HG03575 (cell line): ENCODE measurements around the gene ADCY1.

Experiments used
- ATAC-seq: cut with Tn5 transposase; IDR thresholded peaks from one replicate; pipeline ENCODE4 v1.9.1; 2021; ENCODE audit not compliant: unreplicated experiment, insufficient number of reproducible peaks, low FRiP score; ENCODE audit errors: extremely low read depth

Gene ADCY1

DNA sequence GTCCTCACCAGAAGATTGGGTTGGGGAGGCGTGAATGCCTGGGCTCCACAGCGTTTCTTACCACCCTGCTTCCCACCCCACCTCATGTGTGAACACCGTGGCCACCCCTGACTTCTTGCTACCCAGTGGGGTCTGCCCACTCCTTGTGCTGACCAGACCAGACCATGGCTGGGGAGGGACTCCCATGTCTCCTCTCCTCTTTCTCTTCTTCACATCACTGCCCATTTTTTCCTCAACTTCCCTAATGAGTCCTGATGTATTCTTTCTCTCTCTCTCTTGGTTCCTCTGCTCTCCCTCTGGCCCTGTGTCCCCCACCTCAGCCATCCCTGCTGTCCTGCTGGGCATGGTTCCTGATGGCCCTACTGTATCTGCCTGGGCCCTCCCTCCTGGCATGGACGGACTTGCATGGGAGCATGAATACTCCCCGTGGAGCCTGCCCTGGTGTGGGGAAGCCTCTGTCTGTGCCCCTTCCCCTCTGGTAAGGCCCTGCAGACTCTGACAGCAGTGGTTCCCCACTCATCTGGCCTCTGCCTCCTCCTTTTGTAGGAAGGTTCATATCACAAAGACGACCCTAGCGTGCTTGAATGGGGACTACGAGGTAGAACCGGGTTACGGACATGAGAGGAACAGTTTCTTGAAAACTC is 85.5 kb downstream of the ADCY1 start:
- no peak for ATAC-seq

DNA sequence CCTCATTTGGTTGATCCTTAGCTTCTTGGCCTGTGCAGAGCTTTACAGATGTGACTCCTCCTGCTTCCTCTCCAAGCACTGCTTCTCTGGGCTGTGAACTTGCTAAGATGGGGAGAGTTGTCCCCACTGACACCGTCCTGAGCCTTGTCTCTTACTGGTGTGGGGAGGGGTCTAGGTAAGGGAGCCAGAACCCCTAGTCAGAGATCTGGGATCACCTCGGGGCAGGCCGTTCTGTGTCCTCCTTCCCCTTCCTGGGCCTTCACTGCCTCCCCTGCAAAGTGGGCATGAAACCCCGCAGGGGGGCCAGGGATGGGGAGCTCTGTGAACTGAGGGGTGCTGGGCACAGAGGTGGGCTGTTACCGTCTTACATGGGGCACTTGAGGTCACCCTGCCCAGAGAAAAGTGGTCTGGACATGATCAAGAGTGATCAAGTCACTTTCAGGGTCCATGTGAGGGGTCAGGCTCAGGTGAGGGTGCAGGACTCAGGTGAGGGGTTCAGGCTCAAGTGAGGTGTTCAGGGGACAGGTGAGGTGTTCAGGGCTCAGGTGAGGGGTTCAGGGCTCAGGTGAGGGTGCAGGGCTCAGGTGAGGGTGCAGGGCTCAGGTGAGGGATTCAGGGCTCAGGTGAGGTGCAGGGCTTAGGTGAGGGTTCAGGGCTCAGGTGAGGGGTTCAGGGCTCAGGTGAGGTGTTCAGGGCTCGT is 86.2 kb downstream of the ADCY1 start:
- ATAC-seq: no peak

DNA sequence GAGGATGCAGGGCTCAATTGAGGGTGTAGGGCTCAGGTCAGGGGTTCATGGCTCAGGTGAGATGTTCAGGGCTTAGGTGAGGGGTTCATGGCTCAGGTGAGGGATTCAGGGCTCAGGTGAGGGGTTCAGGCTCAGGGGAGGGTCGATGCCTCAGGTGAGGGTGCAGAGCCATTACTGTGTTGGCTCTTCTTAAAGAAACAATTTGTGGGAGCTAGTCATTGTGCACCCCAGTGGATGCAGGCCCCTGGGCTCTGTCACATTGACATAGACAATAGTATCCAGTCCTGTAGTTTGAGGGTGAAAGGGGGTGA is 86.7 kb downstream of the ADCY1 start:
- no peak for ATAC-seq

DNA sequence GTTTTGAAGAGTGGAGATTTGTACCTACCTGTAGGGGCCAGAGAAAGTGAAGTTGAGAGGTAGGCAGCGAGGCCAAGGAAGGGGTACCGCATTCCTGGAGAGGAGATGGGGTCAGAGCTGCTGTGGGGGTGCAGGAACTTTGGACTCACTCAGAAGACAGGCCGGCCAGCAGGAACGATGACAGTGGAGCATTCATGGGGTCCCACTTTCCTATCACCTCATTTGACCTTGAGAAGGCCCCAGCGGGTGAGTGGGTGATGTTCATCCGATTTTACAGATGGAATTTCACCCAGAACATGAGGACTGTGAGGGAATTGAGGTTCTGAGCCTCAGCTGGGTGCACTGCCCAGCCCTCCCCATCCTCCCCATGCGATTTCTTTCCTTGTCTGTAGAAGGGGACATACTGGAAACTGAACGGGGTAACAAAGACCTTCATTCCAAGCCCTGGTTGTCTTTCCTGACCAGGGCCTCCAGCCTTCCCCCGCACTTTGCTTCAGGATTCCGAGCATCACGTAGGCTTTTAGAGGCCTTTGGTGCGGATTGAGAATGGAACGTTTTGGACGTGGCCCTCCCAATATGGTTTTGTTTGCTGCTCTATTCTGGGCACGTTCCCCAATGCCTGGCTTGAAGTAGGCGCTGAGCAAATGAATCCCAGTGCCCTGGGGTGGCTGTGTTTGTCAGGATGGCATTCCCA is 87.3 kb downstream of the ADCY1 start:
- ATAC-seq: no peak

DNA sequence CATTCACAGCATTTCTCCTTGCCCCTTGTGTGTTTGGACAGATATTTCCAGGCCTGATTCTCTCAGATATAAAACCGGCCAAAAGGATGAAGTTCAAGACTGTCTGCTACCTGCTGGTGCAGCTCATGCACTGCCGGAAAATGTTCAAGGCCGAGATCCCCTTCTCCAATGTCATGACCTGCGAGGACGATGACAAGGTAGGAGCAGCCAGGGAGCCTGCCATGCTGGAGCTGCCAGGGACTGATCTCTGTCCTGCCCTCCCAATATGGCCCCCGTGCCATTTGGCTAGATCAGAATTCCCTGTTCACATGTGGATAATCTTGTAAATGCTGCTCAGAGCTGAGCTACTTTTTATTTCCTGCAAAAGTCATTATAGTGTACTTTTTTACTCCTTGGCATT is 87.8 kb downstream of the ADCY1 start:
- ATAC-seq: no peak

DNA sequence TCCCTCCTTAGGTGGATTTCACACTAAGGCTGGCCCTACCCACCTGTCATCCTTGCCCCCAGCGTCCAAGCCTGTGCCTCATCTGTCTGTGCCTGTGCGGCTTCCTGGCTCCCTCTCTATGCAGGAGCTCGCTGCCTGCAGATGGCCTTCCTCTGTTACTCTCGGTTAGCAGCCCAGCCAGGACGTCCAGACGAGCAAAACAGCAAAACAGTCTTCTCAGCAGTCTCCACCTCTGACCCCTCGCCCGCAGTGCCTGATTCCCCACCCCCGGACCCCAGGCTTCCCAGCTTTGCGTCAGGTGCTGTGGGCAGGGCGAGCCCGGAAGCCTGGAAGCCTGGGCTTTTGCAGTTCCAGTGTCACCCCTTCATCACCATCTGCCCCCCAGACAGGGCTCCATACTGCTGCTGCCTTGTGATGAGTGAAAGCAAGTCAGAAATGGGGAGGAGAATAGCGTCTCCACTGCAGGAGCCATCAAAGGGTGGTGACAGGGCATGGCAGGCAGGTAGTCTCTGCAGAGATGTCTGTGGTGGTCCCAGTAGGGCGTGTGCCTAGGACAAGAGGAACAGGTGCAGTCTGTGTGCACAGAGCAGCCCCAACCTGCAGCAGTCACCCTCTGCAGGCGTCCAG is 88.5 kb downstream of the ADCY1 start:
- no peak for ATAC-seq

DNA sequence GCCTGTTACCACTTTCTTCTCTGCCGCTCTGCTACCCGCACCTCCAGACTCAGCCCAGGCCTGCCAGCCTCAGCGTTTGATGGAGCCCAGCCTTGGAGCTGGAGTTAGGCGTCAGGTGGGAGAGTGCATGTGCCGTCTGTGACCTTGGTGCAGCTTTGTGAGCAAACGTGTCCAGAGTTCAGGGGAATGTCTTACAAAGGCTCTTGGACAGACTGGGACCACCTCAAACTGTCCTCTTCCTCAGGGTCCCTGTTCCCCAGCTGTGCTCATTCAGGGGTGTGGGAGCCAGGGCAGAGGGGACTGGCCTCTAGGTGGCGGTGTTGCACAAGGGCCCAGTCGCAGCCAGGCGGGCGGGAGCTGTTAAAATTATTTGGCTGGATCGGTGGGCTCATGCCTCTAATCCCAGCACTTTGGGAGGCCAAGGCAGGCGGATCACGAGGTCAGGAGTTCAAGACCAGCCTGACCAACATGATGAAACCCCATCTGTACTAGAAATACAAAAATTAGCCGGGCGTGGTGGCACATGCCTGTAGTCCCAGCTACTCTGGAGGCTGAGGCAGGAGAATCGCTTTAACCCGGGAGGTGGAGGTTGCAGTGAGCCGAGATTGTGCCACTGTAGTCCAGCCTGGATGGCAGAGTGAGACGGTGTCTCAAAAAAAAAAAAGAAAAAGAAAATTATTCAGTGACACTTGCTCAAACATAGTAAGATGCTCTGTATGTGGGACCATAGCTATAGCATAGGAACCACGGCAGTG is 89.2 kb downstream of the ADCY1 start:
- no peak for ATAC-seq

DNA sequence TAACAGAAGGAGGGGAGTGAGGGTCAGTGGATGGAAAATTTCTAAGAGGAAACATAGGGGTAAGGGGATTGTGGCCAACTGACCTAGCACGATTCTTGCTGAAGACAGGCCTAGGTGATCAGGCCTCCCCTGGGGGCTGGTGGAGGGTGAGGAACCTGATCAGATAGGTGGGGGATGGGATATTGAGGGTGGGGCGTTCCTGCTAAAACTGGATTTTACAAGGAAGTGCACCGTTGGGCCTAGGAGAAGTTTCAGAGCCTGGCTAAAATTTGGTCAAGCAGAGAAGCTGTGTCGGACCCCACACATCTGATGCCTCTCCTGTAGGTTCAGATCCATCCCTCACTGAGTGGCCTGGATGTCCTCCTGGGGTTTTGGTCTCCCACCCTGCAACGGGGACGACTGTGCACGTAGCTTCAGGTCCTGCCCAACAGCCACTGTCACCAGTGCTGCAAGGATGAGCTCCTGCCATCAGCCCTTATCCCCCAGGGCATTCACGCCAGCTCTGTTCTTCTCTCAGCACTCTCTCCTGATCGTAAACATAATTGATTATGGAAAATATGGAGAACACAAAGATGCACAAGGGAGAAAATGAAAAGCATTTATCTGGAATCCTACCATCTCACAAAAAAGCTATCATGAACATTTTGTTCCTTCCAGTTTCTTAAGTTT is 89.9 kb downstream of the ADCY1 start:
- no peak for ATAC-seq

DNA sequence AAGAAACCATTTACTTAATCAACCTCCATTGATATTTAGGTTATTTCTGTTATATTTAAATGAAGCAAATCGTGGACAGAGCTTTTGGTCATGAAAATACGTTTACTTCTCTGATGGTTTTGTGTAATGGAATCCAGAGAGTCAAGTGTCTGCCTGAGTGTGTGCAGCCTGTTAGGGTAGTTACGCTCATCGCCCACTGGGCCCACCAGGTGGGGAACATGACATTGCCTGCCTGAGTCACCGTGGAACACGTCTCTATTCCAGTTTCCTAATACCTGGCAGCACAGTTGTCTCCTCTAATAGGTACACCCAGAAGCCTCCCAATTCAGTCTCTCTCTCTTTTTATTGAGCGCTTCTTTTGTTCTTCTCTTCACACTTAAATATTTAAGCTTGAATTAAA is 91.0 kb downstream of the ADCY1 start:
- no peak for ATAC-seq

DNA sequence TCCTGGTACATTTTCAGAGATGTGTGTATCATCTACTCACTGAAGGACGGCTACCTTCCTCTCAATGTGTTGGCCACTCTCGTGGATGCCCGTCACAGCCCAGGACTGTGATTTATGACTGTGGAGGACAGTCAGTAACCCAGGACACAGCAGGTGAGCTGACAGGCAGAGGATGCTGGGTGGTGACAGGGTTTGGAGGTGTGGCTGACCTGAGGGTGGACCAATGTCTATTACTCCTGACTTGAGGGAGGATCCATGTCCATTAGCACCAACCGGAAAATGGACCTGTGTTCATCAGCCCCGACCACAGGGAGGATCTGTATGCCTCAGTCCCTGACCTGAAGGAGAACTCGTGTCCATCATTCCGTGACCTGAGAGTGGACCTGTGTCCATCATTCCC is 96.1 kb downstream of the ADCY1 start:
- ATAC-seq: no peak

DNA sequence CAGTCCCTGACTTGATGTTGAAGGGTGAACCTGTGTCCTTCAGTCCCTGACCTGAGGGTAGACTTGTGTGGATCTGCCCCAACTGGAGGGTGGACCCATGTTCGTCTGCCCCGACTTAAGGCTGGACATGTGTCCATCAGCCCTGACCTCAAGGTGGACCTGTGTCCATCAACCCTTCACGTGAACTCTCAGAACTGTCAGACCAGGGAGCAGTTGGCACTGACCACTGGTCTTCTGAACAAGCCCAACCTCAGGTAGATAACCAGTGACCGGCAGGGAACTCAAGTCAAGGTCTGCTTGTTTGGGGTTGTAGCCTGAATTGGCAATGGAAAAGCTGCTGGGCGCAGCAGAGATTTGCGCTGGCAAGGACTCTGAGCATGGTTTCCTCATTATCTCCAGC is 96.5 kb downstream of the ADCY1 start:
- no peak for ATAC-seq

DNA sequence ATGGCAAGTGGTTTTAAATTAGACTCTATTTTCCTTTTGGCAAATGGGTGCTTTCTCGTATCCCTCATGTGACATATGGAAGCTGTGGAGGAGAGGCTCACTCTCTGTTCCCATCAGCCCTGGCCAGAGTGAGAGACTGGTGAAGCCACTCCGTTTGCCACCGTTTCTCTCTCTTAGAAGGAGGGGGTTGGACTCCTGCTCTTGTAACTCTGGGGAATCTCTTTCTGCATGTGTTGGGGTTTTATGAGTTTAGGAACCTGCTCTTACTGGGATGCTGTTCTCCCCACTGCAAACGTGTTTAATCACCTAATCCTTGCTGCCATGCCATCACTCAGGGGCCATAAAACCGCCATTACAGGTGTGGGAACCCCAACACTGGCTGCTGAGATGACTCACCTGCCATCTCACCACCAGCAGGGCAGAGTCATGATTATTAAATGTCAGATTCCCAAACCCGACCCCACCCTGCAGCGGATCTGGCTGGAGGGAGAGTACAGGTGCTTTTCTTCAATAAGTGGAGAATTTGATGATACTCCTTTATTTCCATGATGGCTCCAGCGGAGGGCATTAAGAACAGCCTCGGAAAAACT is 103.2 kb downstream of the ADCY1 start:
- no peak for ATAC-seq

DNA sequence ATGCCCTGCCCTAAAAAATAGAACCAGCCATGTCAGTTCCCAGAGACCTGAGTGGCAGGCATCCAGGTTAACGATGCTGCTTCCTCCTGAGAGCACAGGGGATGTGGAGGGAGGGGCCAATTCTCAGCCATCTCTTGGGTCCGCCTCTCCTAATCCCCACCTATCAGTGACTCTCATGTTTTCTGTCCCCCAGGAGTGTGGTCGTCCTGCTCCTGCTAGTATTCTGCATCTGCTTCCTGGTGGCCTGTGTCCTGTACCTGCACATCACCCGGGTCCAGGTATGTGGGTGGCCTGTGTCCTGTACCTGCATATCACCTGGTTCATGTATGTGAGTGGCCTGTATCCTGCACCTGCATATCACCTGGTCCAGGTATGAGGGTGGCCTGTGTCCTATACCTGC is 105.3 kb downstream of the ADCY1 start:
- ATAC-seq: no peak

DNA sequence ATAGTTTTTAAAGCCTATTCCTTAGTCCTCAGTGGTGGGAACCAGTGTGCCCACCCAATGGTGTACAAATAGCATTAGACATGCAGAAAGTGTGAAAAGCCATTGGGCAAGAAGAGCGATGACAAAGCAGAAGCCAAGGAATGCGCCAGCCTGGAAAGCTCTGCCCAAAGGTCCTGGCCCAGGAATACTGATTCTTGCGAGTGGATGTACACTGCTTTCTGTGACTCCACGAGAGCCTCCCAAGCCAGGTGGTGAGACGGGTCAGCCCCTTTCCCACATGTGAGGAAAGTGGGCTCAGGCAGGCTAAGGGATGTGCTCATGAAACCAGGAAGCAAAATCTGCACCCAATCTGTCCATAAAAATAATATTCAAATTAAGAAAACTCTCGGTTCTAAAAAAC is 106.6 kb downstream of the ADCY1 start:
- ATAC-seq: no peak

DNA sequence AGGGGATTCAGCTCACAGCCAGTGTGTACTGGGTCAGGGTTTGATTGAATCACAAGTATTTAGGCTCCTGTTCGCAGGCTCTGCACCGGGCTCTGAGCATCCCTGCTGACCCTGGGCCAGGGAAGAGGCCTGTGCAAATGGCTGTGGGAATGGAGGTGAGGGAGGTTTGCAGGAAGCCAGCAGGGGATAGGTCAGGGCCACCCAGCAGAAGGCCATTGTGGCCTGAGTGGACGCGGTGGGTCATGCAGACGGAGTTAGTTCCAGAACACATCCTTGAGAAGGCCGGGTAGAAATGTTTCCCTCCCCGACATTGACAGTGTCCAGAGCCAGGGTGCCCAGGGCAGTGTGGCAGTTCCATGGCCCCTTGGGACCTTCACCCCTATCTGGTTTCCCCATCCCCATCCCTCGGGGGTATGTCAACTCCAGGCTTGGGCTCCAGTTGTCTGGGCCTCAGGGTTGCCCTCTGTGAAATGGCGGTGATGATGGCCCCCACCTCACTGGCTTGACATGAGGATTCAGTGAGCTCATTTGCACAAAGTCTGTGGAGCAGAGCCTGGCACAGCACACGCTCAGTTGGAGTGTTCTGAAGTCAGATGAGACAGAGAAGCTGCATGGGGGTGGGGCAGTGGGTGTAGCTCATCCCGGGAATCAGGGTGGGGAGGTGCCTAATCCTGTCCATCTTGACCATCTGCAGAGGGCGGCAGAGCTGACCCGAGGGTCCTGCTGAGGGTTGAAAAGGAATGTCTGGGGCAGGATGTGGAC is 107.6 kb downstream of the ADCY1 start:
- ATAC-seq: no peak

DNA sequence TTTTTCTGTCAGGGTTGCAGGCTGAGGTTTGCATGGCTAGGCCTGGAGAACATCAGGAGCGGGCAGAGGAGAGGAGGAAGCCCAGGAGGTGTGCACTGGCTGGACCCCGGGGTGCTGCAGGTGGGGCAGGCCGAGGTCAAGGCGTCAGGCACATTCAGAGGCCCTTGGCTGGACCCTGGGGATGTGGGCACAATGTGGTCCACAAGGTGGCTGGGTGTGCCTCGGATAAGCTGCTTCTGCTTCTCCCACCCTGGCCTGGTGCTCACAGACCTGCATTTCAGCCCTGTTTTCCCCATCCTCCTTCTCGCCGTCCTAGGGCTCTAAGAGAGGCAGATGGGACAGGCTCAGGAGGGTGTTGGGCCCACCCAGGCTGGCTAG is 108.2 kb downstream of the ADCY1 start:
- no peak for ATAC-seq

DNA sequence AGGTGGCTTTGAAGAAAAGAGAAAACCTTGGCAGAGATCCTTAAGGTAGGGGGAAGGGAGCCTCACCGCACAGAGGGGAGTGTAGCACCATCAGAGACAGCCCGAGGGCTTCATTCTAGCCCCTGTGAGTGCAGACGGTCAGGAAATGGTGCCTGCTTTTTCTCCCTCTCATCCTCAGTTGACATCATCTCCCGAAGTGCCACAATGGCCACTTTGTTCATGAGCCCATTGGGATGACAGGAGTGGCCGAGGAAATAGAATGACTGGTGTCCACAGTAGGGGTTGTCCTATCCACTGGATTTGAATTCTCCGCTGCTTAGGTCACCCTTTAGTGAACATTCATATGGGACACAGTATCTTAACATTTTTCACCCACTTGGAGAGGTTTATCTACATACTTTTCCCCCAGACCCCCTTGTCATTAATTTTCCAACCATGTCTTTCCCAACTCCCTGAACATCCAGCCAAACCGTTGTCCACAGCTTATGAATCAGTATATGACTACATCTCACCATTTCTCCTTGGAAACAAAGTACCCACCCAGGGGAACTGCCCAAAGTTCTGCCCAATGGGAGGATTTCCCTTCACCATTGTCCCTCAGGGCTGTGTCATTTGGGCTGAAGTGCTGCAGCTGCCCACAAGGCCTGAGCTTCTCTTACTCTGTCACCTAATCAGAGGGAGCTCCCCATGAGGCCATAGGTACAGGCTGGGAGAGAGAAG is 108.8 kb downstream of the ADCY1 start:
- no peak for ATAC-seq
